ENCODE results near the gene TMEM255B. TPM values are rescaled to one million over a fixed set of nuclear protein-coding genes. Genes with fewer than 3 reads are reported as not detected.

Gene TMEM255B
- total and polyA plus RNA-seq, 9 of the 15 experiments (the other 6 are each of a cell fraction or from before 2014, with no cell fraction given) = 0.01 to 0.75 (median 0.23) TPM

DNA sequence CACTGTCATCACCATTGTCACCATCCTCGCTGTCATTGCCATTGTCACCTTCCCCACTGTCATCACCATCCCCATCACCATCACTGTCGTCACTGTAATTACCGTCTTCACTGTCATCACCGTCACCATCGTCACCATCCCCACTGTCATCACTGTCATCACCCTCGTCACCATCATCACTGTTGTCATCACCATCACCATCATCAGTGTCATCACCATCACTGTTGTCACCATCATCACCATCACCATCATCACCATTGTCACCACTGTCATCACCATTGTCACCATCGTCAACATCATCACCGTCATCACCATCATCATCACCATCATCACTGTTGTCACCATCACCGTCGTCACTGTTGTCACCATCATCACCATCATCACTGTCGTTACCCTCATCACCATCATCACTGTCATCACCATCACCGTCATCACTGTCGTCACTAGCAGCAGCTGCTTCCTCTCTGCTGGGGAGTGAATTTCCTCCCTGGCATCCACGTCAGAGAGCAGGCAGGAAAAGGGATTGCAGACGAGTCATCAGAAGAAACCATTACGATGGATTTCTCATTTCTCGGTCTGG, 27.3 kb downstream of the TMEM255B start (continued):
- no peak for TF ChIP-seq ZNF133 (CRISPR knock-in tag; IDR thresholded peaks at IDR 0.05)
- TF ChIP-seq, protein P1, sequence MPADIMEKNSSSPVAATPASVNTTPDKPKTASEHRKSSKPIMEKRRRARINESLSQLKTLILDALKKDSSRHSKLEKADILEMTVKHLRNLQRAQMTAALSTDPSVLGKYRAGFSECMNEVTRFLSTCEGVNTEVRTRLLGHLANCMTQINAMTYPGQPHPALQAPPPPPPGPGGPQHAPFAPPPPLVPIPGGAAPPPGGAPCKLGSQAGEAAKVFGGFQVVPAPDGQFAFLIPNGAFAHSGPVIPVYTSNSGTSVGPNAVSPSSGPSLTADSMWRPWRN (IDR thresholded peaks at IDR 0.05; ENCODE audit: low read depth) = peak; percentile 33; the same call in 1 of the 2 replicates
- TF ChIP-seq ZNF217 (CRISPR knock-in tag; IDR thresholded peaks at IDR 0.05) = no peak
- no peak for TF ChIP-seq MAFK (IDR thresholded peaks at IDR 0.05; ENCODE audit: low read length)
- TF ChIP-seq HMGN3 (IDR thresholded peaks at IDR 0.05; ENCODE audit: borderline replicate concordance, extremely low read depth, insufficient read length, low read depth, low read length) = no peak
- TF ChIP-seq DNMT1 (IDR thresholded peaks at IDR 0.05) = no peak
- peak; percentile 62; the same call in 1 of the 2 replicates for TF ChIP-seq NCOA1 (IDR thresholded peaks at IDR 0.05; ENCODE audit: low read depth)
- TF ChIP-seq BMI1 (IDR thresholded peaks at IDR 0.05; ENCODE audit: low read length) = no peak
- TF ChIP-seq U2AF1 (optimal IDR thresholded peaks at IDR 0.05; ENCODE audit: low read depth, low read length) = no peak
- no peak for TF ChIP-seq TAF1 (IDR thresholded peaks at IDR 0.05; ENCODE audit: control insufficient read depth, extremely low read depth, insufficient read depth, low read length, severe bottlenecking)
- no peak for TF ChIP-seq ZNF644 (tag; IDR thresholded peaks at IDR 0.05; ENCODE audit: low read depth)
- TF ChIP-seq, protein P2, sequence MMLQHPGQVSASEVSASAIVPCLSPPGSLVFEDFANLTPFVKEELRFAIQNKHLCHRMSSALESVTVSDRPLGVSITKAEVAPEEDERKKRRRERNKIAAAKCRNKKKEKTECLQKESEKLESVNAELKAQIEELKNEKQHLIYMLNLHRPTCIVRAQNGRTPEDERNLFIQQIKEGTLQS (IDR thresholded peaks at IDR 0.05) = peak; percentile 66; the same call in 1 of the 2 replicates
- TF ChIP-seq, protein P2 (CRISPR knock-in tag; conservative IDR thresholded peaks at IDR 0.05) = no peak
- TF ChIP-seq ZBTB7A (IDR thresholded peaks at IDR 0.05; ENCODE audit: borderline replicate concordance, control insufficient read depth, low read depth, low read length) = no peak
- no peak for TF ChIP-seq ZNF253 (CRISPR knock-in tag; conservative IDR thresholded peaks at IDR 0.05)
- TF ChIP-seq NCOA2 (IDR thresholded peaks at IDR 0.05; ENCODE audit: partially characterized antibody in 2 of 2) = peak in 1 of 2 experiments; percentile 59
- TF ChIP-seq, protein P3, sequence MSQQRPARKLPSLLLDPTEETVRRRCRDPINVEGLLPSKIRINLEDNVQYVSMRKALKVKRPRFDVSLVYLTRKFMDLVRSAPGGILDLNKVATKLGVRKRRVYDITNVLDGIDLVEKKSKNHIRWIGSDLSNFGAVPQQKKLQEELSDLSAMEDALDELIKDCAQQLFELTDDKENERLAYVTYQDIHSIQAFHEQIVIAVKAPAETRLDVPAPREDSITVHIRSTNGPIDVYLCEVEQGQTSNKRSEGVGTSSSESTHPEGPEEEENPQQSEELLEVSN (IDR thresholded peaks at IDR 0.05; ENCODE audit: borderline replicate concordance in 1 of 2, extremely low read depth in 1 of 2, insufficient read depth in 1 of 2, insufficient read length in 1 of 2, low read depth in 1 of 2, low read length in 1 of 2, poor library complexity in 1 of 2, severe bottlenecking in 1 of 2) = no peak
- TF ChIP-seq, protein P4, sequence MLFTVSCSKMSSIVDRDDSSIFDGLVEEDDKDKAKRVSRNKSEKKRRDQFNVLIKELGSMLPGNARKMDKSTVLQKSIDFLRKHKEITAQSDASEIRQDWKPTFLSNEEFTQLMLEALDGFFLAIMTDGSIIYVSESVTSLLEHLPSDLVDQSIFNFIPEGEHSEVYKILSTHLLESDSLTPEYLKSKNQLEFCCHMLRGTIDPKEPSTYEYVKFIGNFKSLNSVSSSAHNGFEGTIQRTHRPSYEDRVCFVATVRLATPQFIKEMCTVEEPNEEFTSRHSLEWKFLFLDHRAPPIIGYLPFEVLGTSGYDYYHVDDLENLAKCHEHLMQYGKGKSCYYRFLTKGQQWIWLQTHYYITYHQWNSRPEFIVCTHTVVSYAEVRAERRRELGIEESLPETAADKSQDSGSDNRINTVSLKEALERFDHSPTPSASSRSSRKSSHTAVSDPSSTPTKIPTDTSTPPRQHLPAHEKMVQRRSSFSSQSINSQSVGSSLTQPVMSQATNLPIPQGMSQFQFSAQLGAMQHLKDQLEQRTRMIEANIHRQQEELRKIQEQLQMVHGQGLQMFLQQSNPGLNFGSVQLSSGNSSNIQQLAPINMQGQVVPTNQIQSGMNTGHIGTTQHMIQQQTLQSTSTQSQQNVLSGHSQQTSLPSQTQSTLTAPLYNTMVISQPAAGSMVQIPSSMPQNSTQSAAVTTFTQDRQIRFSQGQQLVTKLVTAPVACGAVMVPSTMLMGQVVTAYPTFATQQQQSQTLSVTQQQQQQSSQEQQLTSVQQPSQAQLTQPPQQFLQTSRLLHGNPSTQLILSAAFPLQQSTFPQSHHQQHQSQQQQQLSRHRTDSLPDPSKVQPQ (CRISPR knock-in tag; IDR thresholded peaks at IDR 0.05; ENCODE audit: borderline replicate concordance) = no peak
- TF ChIP-seq SREBF2 (CRISPR knock-in tag; IDR thresholded peaks at IDR 0.05) = no peak
- no peak for TF ChIP-seq HSF4 (CRISPR knock-in tag; IDR thresholded peaks at IDR 0.05; ENCODE audit: borderline replicate concordance)
